Globus pallidus (tissue), 1 donor: Measurements from ENCODE around the gene ARHGAP12.
A peak's percentile ranks its signal among the peaks of the same experiment; 100 is the strongest.
"Not testable (repeated sequence)": the region's sequence is repeated elsewhere in the genome, so short reads cannot be mapped to it uniquely, and the experiment has no call there.

Experiments used
- DNase-seq: peaks from one replicate; pipeline ENCODE4 v3.0.0-alpha.2; 2015; ENCODE audit warnings: low spot score

The ARHGAP12 gene

DNA sequence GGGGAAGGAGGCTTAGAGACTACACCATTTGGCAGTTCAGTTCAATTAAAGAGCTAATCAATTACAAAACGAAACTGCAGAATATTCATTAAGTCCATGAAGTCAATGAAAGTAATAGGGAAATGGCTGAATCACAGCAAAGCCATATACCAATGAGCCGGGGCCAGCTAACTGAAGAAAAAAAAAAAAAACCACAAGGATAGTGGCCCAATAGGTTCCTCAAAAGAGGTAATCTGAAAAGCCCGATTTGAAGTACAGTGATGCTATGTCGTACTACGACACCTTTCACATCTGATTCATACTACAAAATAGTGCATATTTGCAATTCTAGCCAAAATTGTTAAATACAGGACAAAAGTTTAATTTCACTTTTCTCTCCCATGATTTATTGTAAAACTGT is 2.5 kb downstream of the ARHGAP12 start:
- DNase-seq, result no peak

DNA sequence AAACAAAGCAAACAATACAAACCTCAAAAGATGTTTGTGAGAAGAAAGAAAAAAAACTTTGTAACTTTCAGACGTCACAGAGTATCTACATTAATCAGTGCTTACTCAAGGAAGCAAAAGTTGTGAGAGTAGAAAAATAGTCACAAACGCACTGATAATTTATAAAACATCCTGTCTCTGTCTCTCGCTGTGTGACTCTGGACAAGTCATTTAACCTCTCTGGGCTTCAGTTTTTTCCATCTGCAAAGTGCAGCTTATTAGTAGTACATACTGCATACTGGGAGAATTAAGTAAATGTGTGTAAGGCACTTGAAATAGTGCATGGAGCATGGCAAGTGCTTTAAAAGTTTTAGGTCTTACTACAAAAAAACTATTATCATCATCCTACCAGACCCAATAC is 3.8 kb downstream of the ARHGAP12 start:
- DNase-seq, result no peak

DNA sequence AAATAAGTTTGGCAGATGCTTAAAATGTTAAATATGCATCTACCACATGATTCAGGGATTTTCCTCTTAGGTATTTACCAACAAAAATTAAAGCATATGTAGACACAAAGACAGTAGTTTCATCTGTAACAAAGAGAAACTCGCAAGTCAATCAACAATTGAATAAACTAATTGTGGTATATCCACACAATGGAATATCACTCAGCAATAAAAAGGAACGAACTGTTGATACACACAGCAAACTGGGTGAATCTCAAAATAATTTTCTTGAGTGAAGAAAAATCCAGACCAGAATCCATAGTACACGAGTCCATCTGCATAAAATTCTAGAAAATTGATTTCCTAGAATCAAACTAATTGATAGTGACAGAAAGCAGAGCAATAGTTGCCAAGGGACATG is 5.2 kb downstream of the ARHGAP12 start:
- no peak for DNase-seq

- DNase-seq, result no peak
These were observed 7.6 kb downstream of the ARHGAP12 start for GRCh38 chr10:31921031-31921430.

DNA sequence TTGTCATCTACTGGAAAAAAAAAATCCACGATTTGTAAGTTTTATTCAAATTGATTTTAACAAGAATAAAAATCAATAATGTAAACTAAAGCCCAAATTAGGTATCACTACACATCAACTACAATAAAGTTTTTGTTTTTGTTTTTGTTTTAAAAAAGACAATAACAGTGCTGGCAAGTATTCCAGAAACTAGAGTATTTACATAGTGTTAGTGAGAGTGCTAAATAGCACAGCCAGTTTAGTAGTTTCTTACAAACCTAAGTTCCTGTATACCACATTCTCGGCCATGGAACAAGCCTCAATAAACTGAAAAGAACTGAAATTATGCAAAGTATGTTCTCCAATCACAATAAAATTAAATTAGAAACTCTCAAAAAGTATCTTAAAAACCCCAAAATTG is 8.1 kb downstream of the ARHGAP12 start:
- DNase-seq, result no peak

GRCh38 chr10:31918671-31919409 is 9.8 kb downstream of the ARHGAP12 start:
- DNase-seq, result no peak

GRCh38 chr10:31914370-31914769 is 14.3 kb downstream of the ARHGAP12 start:
- DNase-seq, result no peak

GRCh38 chr10:31912898-31913850 is 15.5 kb downstream of the ARHGAP12 start:
- no peak for DNase-seq

GRCh38 chr10:31912289-31912688 is 16.3 kb downstream of the ARHGAP12 start:
- no peak for DNase-seq

DNA sequence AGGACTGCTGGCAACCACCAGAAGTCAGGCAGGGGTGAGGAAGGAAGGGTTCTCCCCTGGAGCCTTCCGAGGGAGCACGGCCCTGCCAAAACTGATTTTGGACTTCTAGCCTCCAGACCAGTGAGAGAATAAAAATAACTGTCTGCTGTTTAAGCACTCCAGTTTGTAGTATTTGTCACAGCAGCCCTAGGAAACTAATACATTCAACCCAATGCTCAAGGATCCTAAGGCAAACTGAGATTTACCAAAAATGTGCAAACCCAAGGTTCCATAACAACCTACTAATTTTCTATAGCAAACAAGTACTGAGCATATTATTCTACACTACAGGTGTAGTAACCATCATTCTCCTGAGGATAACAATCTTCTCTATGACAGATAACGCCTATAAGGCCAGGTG is 18.6 kb downstream of the ARHGAP12 start:
- no peak for DNase-seq

DNA sequence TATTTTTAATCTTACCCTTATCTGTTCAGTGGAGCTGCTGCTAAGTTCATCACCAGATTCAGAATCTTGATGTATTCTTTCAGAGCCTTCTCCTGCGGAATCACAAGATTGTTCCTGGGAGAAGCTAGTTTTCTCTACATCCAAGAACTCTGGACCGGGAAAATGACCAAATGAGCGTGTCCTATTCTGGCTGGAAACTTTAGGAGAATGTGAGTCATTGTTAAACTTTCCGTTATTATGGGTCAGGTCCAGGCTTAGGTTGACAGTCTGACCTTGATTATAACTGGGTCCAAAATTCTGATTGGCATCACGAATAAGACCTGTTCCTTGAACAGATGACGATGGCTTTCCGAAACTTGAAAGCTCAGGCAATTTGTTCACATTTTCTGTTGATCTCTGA is 20.5 kb downstream of the ARHGAP12 start:
- no peak for DNase-seq

GRCh38 chr10:31906039-31906438 is 22.6 kb downstream of the ARHGAP12 start:
- no peak for DNase-seq

GRCh38 chr10:31905586-31905985 is 23.0 kb downstream of the ARHGAP12 start:
- no peak for DNase-seq

- no peak for DNase-seq
These were observed 26.0 kb downstream of the ARHGAP12 start for GRCh38 chr10:31902625-31903024.

DNA sequence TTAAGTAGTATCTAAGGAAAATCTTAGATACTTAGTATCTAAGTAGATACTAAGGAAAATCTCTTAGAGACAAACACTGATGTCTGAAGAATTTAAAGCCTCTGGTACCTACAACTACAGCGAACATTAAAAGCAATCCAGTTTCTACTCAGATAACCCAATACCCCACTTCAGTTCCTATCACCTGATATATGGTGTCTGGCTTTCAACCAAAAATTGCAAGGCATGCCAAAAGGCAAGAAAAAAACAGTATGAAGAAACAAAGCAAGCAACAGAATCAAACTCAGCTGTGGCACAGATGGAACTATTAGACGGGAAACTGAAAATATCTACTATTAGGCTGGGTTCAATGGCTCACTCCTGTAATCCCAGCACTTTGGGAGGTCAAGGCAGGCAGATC is 31.1 kb downstream of the ARHGAP12 start:
- no peak for DNase-seq

GRCh38 chr10:31896968-31897384 is 31.7 kb downstream of the ARHGAP12 start:
- DNase-seq, result no peak

- not testable (repeated sequence) for DNase-seq
These were observed 32.9 kb downstream of the ARHGAP12 start for GRCh38 chr10:31895722-31896121.

GRCh38 chr10:31888442-31888841 is 40.2 kb downstream of the ARHGAP12 start:
- no peak for DNase-seq

DNA sequence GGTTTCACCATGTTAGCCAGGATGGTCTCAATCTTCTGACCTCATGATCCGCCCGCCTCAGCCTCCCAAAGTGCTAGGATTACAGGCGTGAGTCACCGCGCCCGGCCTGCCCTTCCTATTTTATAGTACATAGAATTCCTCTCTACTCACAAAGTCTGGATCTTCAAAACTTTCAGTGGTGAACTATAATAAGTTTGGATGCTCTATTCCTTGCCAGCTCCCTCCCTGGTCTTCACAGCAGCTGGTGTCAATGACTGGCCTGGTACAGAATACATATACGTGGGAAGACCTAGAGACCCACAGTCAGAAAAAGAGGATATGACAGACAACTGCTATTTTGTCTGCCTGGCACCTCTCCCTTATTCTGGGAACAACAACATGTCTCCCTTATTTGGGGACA is 40.8 kb downstream of the ARHGAP12 start:
- DNase-seq, result no peak

- DNase-seq, result no peak
These were observed 41.7 kb downstream of the ARHGAP12 start for GRCh38 chr10:31886885-31887284.

DNA sequence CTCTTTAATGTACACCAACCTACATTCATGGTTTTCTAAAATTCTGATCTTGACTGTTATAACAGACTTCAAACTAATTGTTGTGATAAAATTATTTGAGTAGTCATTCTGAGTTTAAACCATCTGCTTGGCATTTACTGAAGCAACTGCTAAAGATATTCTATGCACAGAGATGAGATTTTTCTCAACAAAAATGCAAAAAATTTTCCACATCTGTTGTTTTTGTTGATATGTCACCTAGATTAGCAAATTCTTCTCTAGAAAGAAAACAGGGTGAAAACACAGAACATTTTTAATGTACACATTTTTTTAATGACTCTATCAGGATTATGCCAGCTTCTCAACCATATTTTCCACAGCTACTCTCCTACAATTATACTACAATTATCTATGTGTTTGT is 42.7 kb downstream of the ARHGAP12 start:
- no peak for DNase-seq

DNA sequence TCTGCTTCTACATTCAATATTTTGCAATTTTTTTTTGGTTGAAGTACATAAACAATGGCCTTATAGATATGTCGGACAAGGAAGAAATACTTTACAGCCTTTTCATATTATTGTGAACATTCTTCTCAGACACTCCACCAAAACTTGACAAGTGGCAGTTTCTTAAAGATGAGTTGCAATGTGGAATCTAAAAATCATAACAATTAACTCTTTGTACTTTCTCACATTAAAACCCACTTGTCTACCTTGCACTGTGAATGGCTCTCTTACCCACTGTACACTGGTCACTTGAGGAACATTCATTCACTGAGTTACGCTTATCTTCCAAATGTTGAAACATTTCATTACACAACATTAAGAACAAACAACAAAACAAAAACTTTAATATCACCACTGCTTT is 44.2 kb downstream of the ARHGAP12 start:
- no peak for DNase-seq

- DNase-seq, result peak; percentile 24
These were observed 45.2 kb downstream of the ARHGAP12 start for GRCh38 chr10:31883397-31883796.
